Thyroid gland (tissue), 4 donors: ENCODE data around the gene IQCC. TPM values are rescaled to one million over a fixed set of nuclear protein-coding genes. Genes with fewer than 3 reads are reported as not detected.

Source experiments
- DNase-seq, 2 donors: peaks; one replicate each; pipeline ENCODE4 v3.0.0-alpha.2; 2019
- H3K27ac ChIP-seq, 3 donors: fragments of 200-600 bp; sonication (generic); 1 replicate in 2 of 3; 2 replicates in 1 of 3; pipeline ENCODE4 v1.5.1; 2016 to 2019; ENCODE audit warnings: mild to moderate bottlenecking in 1 of 3, moderate library complexity in 1 of 3
- H3K27me3 ChIP-seq: fragments of 200-600 bp; sonication (generic); one replicate; pipeline ENCODE4 v1.5.1; 2019
- H3K36me3 ChIP-seq, 2 donors: fragments of 200-600 bp; sonication (generic); one replicate each; pipeline ENCODE4 v1.5.1; 2016 to 2019
- H3K4me1 ChIP-seq, 2 donors: fragments of 200-600 bp; sonication (generic); one replicate each; pipeline ENCODE4 v1.5.1; 2017 to 2019
- H3K4me3 ChIP-seq, 3 donors: fragments of 200-600 bp; sonication (generic); replicated peaks in 1 of 3; 1 replicate in 2 of 3; 2 replicates in 1 of 3; pipeline ENCODE4 v1.5.1; 2016; ENCODE audit warnings: mild to moderate bottlenecking in 1 of 3
- H3K9me3 ChIP-seq: fragments of 200-600 bp; sonication (generic); one replicate; pipeline ENCODE4 v1.5.1; 2017
- CTCF ChIP-seq, 6 experiments: fragments of 200-600 bp in 3 of 6; fragments of 450-650 bp in 3 of 6; sonication (generic) in 3 of 6; IDR thresholded peaks; one replicate each; pipeline ENCODE4 v1.5.1; 2016 to 2019; ENCODE audit warnings: antibody characterized with exemption in 6 of 6, mild to moderate bottlenecking in 2 of 6, inconsistent platforms in 1 of 6, moderate library complexity in 1 of 6
- POLR2A ChIP-seq, 2 donors: fragments of 450-650 bp; IDR thresholded peaks; one replicate each; pipeline ENCODE4 v1.6.1; 2017; ENCODE audit warnings: antibody characterized with exemption in 2 of 2, mild to moderate bottlenecking in 2 of 2, moderate library complexity in 1 of 2
- WGBS, 2 donors: methylation state at CpG; one replicate each; pipeline ENCODE4 v1.1.5; 2017; 5-methylcytosine and 5-hydroxymethylcytosine counted together
- intact Hi-C: fragments of 100-400 bp; cut with DNase I; formaldehyde crosslinking; loops from one replicate; pipeline ENCODE4 v1.15.1; 2023
- total RNA-seq, 4 donors: library from RNA; depleted of rRNA; stranded (reverse); fragments of >200 nt; gene quantifications; one replicate each; pipeline ENCODE4 v1.2.3, GENCODE V29; 2016

The IQCC gene
- total RNA-seq, 4 donors from 2014 or later: 5.4 to 8.4 (median 6.7) TPM

GRCh38 chr1:32186077-32186476 is 19.4 kb upstream of the IQCC start:
- H3K4me3 ChIP-seq: no peak overlapping the region
- peaks cover 50 to 51% of the 10 kb centered on the region in 2 donors for H3K36me3 ChIP-seq
- TF ChIP-seq CTCF (IDR thresholded peaks at IDR 0.05) (no peak), POLR2A (IDR thresholded peaks at IDR 0.05) (no peak)
- no peaks in the 10 kb centered on the region for H3K9me3 ChIP-seq
- H3K27ac ChIP-seq: no peak overlapping the region
- H3K27me3 ChIP-seq: no peaks in the 10 kb centered on the region
- DNase-seq: no peak
- 91 to 97% methylated on average over 2 of the region's 2 CpGs for WGBS, 2 donors
- H3K4me1 ChIP-seq: peaks cover under 1 to 31% of the 10 kb centered on the region in 2 donors
- intact Hi-C loops: no loop called here

- Histone ChIP-seq H3K27ac (no peak overlapping the region), H3K4me1 (peaks cover 0 to 27% of the 10 kb centered on the region in 2 donors), H3K27me3 (no peaks in the 10 kb centered on the region), H3K4me3 (no peak overlapping the region), H3K9me3 (no peaks in the 10 kb centered on the region), H3K36me3 (peaks cover 51 to 54% of the 10 kb centered on the region in 2 donors)
- whole genome bisulfite sequencing, 2 donors: 93 to 95% methylated on average over 2 of the region's 2 CpGs
- no peak for DNase-seq
- intact Hi-C loops: no loop called here
- no peak for TF ChIP-seq CTCF (IDR thresholded peaks at IDR 0.05)
- TF ChIP-seq POLR2A (IDR thresholded peaks at IDR 0.05): no peak
Measured at GRCh38 chr1:32186491-32186890, 19.0 kb upstream of the IQCC start.

GRCh38 chr1:32187850-32188249 is 17.6 kb upstream of the IQCC start:
- WGBS, 2 donors: 94 to 100% methylated on average over 7 to 9 of the region's 9 CpGs
- Histone ChIP-seq H3K36me3 (peaks cover 62 to 67% of the 10 kb centered on the region in 2 donors), H3K4me1 (peaks cover 0 to 13% of the 10 kb centered on the region in 2 donors), H3K9me3 (no peaks in the 10 kb centered on the region), H3K4me3 (no peak overlapping the region), H3K27me3 (no peaks in the 10 kb centered on the region), H3K27ac (no peak overlapping the region)
- TF ChIP-seq POLR2A (IDR thresholded peaks at IDR 0.05) (no peak), CTCF (IDR thresholded peaks at IDR 0.05) (no peak)
- no peak for DNase-seq
- intact Hi-C loops: no loop called here

DNA sequence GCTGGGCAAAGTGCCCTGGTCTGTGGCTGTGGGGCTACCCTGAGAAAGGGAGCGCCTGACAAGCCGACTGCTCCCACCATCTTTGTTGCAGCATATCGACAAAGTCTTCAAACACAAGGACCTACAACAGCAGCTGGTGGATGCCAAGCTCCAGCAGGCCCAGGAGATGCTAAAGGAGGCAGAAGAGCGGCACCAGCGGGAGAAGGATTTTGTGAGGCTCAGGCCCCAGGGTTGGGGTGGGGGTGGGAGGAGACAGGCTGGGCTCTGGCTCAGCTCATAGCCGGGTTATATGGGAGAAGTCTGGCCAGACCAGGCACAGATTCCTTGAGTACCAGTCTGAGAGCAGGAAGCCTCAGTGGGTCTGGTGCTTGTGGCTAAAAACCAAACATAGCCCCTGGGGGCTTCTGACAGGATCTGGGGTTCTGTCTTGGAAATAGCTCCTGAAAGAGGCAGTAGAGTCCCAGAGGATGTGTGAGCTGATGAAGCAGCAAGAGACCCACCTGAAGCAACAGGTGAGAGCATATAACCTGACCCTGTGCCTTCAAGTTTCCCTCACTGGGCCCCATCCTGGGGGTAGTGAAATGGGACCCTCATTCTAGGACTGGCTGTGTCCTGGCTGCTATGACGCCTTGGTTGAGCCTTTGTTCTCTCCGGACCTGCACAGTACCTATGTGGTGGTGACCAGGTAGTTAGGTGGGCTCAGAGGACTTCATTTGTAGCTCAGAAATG is 13.1 kb upstream of the IQCC start:
- H3K27ac ChIP-seq: no peak overlapping the region
- no peaks in the 10 kb centered on the region for H3K4me1 ChIP-seq
- intact Hi-C loops: no loop called here
- 94 to 95% methylated on average over 8 of the region's 8 CpGs for WGBS, 2 donors
- H3K27me3 ChIP-seq: no peaks in the 10 kb centered on the region
- no peaks in the 10 kb centered on the region for H3K9me3 ChIP-seq
- H3K4me3 ChIP-seq: no peak overlapping the region
- DNase-seq: no peak
- H3K36me3 ChIP-seq: peaks cover 92% of the 10 kb centered on the region in 2 donors
- no peak for TF ChIP-seq CTCF (IDR thresholded peaks at IDR 0.05)
- no peak for TF ChIP-seq POLR2A (IDR thresholded peaks at IDR 0.05)

- TF ChIP-seq CTCF (IDR thresholded peaks at IDR 0.05) (no peak), POLR2A (IDR thresholded peaks at IDR 0.05) (no peak)
- 98 to 100% methylated on average over 2 to 3 of the region's 6 CpGs for WGBS, 2 donors
- no peak for DNase-seq
- Histone ChIP-seq H3K36me3 (peaks cover 66% of the 10 kb centered on the region in 2 donors), H3K27me3 (no peaks in the 10 kb centered on the region), H3K4me1 (peaks cover 1 to 7% of the 10 kb centered on the region in 2 donors), H3K4me3 (no peak overlapping the region), H3K27ac (no peak overlapping the region), H3K9me3 (no peaks in the 10 kb centered on the region)
- intact Hi-C loops: no loop called here
Measured at GRCh38 chr1:32194984-32195383, 10.5 kb upstream of the IQCC start.
